Ammon's horn (tissue), 1 donor: ENCODE measurements around the gene KLHL36.
"Not testable (repeated sequence)": the region's sequence is repeated elsewhere in the genome, so short reads cannot be mapped to it uniquely, and the experiment has no call there.

Experiments used
- DNase-seq: peaks from one replicate; pipeline ENCODE4 v3.0.0-alpha.2; 2016; ENCODE audit warnings: low spot score

KLHL36 gene

DNA sequence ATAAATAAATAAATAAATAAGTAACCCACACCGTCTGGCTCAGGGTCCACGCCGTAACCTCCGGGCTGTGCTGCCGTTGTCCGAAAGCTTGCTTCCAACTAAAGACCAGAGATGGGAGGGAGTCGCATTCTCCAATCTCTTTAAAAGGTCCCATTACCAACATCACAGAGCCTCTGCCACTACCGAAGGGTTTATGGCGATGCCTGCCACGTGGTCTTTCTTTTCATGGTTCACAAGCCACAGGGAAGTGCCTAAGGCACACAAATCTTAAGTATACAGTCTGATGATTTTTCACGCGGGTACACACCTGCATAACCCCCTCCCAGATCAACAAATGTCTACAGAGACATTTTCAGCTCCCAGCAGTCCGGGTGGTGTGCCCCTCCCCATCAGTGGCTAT, 31.8 kb upstream of the KLHL36 start:
- DNase-seq = no peak

DNA sequence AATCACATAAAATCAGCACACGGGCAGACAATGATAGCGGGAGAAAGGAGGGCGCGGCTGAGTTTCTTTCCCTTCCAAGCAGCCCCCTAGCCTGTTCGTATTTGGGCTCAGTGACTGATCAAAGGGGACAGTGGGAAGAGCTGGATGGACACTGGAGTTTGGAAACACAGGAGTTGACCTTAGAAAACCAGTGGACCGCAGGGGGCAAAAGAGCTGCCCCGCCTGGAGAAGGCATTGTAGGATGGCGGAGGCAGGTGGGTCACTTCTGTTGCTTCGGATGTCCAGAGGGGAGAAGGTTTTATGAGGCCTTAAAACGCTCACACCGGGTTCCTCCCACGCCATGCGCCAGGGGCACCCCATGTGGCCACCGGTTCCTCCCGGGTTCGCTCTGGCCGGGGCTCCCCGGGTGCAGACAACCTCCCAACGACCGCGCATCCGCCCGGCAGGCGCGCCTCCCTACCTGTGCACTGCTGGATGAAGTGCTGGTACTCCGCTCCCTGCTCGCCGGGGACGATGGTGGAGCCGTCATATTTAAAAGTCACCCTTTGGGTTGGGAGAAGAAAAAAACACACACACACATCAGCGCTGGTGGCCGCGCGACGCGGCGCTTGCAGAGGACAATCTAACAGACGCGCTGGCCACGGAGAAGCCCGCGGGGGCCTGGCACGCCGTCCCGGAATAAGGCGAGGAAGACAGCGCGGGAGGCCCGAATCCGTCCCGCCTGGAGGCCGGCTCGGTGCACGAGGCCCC, 31.1 kb upstream of the KLHL36 start:
- DNase-seq = no peak

DNA sequence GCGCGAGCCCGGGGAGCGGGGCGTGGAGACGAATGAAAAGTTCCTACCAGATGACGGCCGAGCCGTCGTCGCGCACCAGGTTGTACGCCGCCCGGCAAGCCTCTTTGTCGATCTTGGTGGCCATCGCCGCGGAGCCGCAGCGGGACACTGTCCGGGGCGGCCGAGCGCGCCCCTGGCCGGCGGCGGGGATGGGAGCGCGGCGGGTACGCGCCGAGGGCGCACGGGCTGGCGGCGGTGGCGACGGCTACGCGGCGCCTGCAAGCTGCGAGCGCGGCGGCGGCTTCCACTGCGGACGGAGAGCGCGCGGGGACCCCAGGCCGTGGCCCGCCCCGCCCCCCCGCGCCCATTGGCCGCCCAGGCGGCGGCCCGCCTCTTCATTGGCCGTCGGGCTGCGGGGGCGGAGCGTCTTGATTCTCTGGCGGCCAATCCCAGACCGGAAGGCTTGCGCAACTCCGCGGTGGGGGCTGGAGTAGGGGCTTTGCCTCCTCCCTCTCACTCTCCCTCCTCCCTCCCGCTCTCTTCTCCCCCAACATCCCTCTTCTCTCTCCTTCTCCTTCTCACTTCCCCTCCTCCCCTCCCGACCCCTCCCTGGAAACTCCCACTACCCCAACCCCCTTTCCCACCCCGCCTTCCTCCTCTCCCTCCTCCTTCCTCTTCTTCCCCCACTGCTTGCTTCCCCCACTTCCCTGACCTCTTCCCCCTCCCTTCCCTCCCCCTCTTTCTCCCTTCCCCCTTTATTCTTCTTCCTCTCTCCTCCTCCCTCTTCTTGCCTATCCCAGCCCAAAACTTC, 30.3 kb upstream of the KLHL36 start, which contains the start of gene COTL1:
COTL1 (minus strand) TSS at position 288 of the 790 bp plus-strand sequence; CDS start at position 124, 164 bp downstream.
- DNase-seq = peak; percentile 97

DNA sequence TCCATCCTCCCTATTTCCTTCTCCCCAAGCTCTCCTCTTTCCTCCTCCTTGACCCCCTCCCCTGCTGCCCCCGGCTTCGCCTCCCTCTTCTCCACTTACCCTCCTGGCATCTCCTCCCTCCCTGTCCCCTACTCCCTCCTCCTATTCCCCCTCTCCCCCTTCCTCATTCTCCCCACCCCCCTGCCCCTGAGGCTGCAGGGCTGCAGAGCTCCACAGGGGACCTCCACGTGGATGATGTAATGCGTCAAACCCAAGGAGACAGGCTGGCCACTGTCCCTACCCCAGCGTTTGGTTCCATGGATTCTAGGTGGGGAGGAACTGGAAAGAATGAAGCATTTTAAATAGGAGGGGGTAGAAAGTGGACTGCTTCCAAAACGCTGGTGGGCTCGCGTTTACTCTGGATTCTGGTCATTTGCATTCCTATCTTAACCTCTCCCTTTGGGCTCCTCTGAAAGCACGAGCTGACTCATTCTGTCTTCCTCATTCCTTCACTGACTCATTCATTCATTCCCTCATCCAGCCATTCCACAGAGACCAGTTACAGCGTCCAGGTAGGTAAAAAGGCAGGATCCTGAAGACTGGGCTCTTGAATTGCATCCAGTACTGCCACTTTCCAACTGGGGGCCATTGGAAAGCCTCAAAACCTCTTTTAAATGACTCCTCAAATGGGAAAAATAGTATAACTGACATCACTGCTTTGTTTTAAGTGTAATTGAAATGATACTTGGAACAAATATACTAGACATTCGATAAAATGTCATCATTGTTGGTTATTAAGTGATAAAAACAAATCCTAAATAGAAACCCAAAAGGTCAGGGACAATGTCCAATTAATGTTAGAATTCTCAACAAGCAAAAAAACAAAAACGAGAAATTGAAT, 29.5 kb upstream of the KLHL36 start:
- DNase-seq = no peak

DNA sequence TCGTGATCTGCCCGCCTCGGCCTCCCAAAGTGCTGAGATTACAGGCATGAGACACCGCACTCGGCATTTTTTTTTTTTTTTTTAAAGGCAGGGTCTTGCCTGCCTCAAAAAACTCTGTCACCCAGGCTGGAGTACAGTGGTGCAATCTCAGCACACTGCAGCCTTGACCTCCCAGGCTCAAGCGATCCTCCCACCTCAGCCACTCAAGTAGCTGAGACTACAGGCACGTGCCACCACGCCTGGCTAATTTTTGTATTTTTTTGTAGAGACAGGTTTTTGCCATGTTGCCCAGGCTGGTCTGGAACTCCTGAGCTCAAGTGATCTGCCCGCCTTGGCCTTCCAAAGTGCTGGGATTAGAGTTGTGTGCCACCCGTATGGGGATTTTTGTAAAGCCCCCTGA, 27.4 kb upstream of the KLHL36 start:
- not testable (repeated sequence) for DNase-seq

DNA sequence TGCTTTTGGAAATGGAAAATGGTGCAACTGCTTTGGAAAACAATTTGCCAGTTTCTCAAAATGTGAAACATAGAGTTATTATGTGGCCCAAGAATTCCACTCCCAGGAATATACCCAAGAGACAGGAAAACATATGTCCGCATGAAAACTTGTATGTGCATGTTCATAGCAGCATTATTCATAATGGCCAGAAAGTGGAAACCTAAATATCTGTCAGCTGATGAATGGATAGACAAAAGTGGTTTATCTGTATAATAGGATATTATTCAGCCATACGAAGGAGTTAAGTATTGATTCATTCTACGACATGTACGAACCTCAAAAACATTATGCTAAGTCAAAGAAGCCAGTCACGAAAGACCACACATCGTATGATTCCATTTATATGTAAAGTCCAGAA, 22.8 kb upstream of the KLHL36 start:
- DNase-seq = no peak

DNA sequence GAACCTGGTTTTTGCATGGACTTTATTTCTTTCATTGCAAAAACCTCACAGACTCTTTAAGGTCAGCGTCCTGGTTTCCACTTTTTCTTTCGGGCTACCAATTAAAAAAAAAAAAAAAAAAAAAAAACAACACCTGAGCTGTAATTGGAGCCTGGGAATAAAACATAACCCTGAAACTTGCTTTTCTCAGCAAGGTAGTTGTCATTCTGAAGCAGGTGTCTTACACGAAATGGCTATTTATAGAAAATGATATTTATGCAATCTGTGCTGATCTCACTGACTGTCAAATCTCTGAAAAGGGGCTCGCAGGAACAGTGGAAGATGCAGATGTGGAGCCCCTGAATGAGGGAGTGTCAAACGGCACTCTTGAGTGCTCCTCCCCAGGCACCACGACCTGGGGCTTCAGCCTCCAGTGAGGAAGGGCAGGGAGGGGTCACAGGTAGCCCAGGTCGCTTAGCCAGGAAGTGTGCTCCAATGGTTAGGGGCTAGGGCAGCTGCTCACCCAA, 20.0 kb upstream of the KLHL36 start:
- DNase-seq = no peak

DNA sequence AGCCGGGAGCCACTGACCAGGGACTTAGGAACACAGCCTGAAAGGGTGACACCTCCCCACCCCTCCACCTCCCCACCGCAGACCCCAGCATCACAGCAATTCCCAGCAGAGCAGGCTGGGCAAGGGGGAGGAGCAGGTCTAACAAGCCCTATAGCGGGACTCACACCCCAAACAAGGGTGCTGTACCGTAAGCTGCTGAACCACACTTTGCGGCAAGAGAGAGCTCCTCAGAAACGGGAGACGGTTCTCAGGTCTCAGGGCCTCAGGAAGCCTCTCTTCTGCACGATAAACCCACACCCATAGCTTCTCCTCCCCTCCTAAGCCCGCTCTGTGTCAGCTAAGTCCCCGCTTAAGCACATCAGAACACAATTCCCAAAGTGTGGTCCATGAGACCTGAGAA, 18.7 kb upstream of the KLHL36 start:
- DNase-seq = no peak

DNA sequence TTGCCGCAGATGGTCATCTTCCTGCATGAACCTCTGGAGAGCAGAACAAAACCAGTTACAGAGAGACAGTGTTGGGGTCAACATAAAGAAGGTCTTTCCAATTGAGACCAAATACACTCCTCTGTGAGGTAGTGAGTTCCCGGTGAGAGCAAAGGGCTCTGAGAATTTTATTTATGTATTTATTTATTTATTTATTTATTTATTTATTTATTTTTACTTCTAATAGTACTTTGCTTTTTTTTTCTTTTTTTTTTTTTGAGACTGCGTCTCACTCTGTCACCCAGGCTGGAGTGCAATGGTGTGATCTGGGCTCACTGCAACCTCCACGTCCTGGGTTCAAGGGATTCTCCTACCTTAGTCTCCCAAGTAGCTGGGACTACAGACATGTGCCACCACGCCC, 18.3 kb upstream of the KLHL36 start:
- no peak for DNase-seq

DNA sequence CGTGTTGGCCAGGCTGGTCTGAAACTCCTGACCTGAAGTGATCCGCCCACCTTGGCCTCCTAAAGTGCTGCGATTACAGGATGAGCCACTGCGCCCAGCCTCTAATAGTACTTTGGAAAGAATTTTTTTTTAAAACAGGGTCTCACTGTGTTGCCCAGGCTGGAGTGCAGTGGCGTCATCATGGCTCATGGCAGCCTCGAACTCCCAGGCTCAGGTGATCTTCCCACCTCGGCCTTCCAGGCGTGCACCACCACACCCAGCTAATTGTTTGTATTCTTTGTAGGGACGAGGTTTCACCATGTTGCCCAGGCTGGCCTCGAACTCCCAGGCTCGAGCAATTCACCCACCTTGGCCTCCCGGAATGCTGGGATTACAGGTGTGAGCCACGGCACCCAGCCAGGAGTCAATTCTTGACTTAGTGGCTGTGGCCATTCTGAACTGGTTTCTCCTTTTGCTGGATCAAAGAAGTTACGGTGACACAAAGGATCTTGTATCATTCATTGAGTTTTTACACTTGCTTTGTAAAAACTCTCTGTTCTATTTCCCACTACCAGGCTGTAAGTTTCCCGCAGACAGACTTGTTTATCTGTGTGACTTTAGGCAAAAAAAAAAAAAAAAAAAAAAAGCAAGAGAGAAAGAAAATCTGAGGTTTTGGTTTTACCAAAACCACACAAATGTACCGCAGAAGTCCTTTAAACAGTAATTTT, 17.7 kb upstream of the KLHL36 start:
- DNase-seq = no peak

DNA sequence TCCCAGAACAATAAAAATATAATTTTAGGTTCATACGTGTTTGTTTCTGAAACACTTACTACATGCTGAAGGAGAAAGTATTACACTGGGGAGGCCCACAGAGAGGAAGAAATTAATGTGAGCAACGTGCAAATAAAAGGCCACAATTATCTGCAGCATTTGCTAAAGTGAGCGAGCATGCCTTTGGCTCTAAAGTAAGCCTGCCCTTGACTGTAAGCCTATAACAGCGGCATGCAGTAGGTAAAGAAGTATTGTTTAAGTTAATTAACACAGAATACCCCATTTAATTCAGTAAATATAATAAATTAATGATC, 17.2 kb upstream of the KLHL36 start:
- no peak for DNase-seq

DNA sequence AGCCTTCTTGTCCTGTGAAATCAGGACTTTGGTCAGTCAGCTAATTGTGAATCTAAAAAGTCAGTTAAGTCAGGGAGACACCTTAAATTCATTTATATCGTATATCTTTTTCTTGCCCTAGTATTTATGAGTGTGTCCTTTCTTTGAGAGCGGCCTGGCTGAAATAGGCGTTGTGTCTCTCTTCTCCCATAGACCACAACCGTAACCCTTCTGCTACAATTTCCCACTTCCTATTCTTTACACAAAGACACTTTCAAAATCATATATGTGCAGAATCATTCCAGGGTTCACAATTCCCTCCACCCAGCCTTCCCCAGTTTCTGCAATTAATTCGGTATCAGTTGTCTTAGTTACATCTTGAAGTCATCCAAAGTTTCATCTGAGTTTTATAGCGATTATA, 16.4 kb upstream of the KLHL36 start:
- DNase-seq = no peak

DNA sequence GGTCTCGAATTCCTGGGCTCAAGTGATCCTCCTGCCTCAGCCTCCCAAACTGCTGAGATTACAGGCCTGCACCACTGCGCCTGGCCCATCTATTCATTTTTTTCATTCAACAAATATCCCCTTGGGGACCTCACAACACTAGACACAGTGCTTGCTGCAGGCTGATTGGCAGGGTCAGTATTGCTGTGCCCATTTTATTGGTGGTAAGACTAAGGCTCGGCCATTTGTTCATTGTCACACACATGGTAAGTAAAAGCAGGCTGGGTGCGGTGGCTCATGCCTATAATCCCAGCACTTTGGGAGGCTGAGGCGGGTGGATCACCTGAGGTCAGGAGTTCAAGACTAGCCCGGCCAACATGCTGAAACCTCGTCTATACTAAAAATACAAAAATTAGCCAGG, 15.4 kb upstream of the KLHL36 start:
- DNase-seq = not testable (repeated sequence)

DNA sequence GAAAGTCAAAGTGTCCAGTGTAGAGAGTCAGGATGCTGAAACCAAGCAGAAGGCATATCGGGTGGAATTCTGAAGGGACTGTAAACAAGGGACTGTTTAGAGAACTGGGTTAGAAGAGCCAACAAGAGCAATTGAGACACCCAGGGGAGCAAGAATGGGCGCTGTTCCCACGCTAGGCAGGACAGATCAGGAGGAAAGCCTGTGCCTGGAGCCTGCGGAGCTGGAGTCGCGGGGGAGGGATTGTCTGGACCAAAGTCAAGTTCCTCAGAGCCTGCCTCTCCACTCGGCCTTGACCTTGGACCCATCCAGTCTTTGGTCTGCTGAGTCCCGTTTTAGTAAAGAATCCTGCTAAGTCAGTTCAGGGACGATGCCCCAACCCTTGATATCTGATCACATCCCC, 14.7 kb upstream of the KLHL36 start:
- DNase-seq = no peak

DNA sequence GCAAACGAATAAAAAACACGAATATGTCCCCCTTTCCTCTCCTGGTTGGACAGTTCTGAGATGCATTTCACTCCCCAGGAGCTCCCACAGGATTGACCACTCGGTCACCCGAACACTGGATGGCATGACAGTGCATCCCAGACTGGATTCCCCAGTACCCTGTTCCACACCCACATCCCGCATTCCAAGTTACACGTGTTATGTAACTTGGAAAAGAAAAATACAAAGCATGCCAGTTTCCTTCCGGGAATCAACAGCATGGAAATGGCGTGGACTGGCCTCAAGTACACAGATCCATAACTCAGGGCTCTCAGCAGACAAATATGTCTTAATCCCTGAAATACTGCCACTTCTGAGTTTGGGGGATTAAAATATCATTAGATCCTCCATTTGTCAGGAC, 12.6 kb upstream of the KLHL36 start:
- DNase-seq = no peak

DNA sequence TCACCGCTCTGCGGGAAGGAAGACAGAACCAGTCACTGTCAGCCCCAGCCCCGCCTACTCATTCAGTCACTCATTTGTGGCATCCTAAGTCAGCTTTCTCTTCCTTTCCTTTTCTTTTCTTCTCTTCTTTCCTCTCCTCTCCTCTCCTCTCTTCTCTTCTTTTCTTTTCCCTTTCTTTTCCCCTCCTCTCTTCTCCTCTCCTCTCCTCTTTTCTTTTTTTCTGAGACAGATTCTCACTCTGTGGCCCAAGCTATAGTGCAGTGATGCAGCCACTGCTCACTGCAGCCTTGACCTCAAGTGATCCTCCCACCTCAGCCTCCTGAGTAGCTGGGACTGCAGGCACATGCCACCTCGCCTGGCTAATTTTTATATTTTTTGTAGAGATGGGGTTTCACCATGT, 10.6 kb upstream of the KLHL36 start:
- DNase-seq = no peak

DNA sequence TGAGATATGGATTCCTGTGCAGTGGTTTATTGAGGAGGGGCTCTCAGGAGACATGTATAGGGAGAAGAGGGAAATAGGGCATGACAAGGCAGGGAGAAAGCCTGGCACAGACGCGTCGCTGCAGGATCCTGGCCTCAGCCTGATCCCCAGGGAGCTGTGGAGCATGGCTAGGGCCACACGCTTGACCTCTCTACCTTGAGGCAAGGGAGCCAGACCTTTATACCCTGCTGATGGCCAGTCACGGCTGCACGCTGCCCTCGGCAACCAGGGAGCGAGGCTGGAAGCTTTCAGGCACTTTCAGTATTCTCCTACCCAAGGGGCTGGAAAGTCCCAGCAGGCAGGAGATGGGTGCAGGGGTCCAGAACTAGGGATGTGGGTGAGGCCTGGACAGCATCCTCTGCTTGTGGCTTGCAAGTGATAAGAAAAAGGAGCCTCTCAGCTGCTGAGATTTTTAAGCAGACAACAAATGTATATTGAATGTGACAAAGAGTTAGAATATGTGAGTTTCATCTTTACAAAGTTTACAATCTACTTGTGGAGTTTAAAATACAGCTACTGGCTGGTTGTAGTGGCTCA, 10.0 kb upstream of the KLHL36 start:
- DNase-seq = no peak

DNA sequence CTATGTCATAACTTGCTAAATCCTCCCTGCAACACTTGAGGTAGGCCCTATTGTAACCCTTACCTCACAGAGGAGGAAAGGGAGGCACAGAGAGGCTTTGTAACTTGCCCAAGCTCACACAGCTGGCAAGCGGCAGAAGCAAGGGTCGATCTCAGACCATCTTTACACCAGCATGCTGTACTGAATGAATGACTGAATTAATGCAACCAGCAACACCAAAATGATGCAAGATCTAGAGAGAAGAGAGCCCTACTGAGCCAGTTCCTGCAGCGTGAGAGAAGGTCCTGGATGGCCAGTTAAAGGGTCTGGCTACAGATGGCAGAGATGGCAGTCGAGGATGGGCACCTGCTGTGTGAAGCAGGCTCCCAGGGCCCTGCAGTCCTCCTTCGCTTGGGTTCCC, 8.2 kb upstream of the KLHL36 start:
- DNase-seq = no peak

DNA sequence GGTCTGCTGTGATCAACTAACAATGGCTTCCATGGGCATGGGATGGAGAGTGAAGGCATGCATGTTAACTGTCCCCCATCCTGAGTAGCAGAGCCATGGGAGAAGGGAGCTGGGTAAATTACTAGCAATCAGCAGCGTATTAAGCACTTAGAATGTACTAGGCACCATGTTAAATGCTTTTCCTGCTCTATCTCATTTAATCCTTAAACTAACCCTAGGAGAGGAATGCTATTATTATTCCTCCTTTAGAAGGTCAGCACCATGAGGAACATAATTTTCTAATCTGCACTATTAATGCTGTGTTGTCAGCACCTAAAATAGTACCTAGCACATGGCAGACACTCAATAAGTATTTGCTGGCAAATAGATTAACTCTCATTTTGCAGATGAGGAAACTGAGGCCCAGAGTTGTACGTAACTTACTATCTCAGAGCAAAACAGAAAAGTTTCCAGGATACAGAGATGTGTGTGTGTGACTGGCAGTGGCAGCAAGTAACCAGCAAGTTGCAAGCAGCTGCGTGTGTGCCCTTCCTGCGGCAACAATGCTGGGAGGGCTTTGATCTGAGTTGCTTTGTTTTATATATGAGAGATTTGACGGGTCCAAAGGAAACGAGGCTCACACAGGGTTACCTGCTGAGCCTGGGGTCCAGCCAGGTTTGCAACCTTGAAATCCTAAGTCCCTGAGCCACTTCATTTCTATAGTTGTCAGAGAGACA, 6.5 kb upstream of the KLHL36 start:
- DNase-seq = no peak

DNA sequence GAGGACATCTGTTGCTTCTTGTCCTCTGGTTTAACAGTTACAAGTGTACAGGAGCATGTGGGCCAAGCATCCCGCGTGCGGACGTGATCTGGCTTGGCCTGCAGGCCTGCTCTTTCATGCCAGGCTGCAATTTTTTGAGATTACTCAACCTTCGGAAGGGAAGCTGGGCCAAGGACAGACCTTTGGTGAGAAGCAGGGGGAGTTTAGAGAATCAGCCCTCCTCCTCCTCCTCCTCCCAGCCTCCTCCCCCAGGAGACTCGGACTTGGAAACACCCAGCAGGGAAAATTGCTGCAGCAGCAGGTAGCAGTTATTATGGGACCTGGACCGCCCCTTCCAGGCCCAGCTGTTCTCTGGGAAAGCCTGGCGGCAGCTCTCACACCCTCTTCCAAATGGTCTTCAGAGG, 5.1 kb upstream of the KLHL36 start:
- DNase-seq = no peak

DNA sequence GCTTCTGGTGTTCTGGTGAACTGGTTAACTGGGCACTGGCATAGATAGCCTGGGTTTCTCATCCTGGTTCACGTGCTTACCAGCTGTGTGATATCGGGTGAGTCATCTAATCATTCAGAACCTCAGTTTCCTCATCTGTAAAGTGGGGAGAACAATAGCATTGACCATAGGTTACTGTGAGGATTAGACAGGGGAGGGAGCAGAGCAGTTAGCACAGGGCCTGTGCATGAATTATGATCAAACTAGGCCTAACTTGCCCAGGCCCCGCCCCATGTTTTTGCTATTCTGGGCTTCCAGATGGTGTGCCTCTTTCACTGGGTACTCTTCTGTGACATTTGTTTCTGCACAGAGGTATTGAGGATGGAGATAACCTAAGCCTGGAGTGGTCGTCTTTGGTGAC, 4.6 kb upstream of the KLHL36 start:
- no peak for DNase-seq
